GM12875 (cell line): ENCODE measurements around the gene ADAMTS12.

Experiments
- H3K4me3 ChIP-seq: one replicate; pipeline ENCODE4 v1.5.1; 2011; ENCODE audit warnings: low read depth, low read length, control low read depth
- CTCF ChIP-seq: IDR thresholded peaks from 2 replicates; pipeline ENCODE4 v1.5.1; 2011; ENCODE audit warnings: low read depth, mild to moderate bottlenecking, control low read depth, inconsistent platforms, low read length, moderate library complexity, borderline replicate concordance; ENCODE audit not compliant: insufficient read depth

Gene ADAMTS12

GRCh38 chr5:33474931-33475499 is 416.8 kb downstream of the ADAMTS12 start:
- H3K4me3 ChIP-seq = no peak overlapping the region
- TF ChIP-seq CTCF = no peak

GRCh38 chr5:33474004-33474403 is 417.8 kb downstream of the ADAMTS12 start:
- TF ChIP-seq CTCF = no peak
- H3K4me3 ChIP-seq = no peak overlapping the region
